Measurements from ENCODE around the gene IL7R.

DNA sequence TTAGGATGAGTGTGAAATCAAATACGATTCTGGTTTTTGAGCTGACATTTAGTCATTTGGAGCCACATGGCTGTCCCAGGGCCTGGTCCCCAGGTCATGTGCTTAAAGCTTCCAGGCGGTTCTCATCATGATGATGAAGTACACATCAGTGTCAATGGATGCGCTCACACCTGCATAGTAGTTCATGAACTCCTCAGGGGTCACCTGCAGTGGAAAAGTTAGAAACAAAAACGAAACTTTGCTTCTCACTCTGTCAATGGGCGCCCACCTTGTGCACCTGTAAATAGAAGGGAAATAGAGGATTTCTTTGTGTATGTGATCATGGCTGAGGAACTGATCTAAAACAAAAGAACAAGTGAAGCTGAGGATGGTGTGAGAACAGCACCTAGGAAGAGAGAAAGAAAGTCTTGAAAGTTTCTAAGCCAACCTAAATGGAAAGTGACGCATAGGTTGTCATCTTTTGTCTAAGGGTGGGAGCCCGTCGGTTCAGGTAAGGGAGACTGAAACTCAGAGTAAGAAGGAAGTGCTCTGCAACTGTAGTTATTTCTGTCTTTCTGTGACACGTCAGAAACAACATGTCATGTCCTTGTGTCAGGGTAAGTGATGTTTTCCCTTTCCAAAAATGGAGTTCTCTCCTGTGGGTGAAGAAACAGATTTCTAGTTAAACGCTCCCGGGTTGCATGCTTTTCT is 47.9 kb downstream of the IL7R start:
- TF ChIP-seq CTCF (conservative IDR thresholded peaks at IDR 0.05): no peak
- TF ChIP-seq EZH2 (IDR thresholded peaks at IDR 0.05; ENCODE audit: low read depth): no peak

All from PC-9 (cell line).